GM21423 (cell line): Measurements from ENCODE around the gene LARP4.
"Not testable (repeated sequence)": the region's sequence is repeated elsewhere in the genome, so short reads cannot be mapped to it uniquely, and the experiment has no call there.

Experiments used
- ATAC-seq: cut with Tn5 transposase; IDR thresholded peaks from one replicate; pipeline ENCODE4 v1.9.1; 2021; ENCODE audit warnings: mild to moderate bottlenecking, moderate library complexity; ENCODE audit not compliant: unreplicated experiment

The LARP4 gene

GRCh38 chr12:50400104-50400637 is 514 bp upstream of the LARP4 start:
- no peak for ATAC-seq

- no peak for ATAC-seq
Measured at GRCh38 chr12:50401500-50402081, 906 bp downstream of the LARP4 start.

GRCh38 chr12:50402264-50403000 is 1.7 kb downstream of the LARP4 start:
- no peak for ATAC-seq

- ATAC-seq: no peak
Measured at GRCh38 chr12:50403001-50403440, 2.3 kb downstream of the LARP4 start.

- no peak for ATAC-seq
Measured at GRCh38 chr12:50404307-50404706, 3.6 kb downstream of the LARP4 start.

GRCh38 chr12:50411051-50411660 is 10.5 kb downstream of the LARP4 start:
- ATAC-seq: no peak

- no peak for ATAC-seq
Measured at GRCh38 chr12:50415899-50416479, 15.3 kb downstream of the LARP4 start.

- no peak for ATAC-seq
Measured at GRCh38 chr12:50419112-50419909, 18.6 kb downstream of the LARP4 start.

GRCh38 chr12:50422855-50423254 is 22.2 kb downstream of the LARP4 start:
- ATAC-seq: not testable (repeated sequence)

GRCh38 chr12:50423342-50423741 is 22.7 kb downstream of the LARP4 start:
- ATAC-seq: not testable (repeated sequence)

GRCh38 chr12:50425589-50426258 is 25.0 kb downstream of the LARP4 start:
- no peak for ATAC-seq

- not testable (repeated sequence) for ATAC-seq
Measured at GRCh38 chr12:50431656-50432055, 31.0 kb downstream of the LARP4 start.

GRCh38 chr12:50440288-50440687 is 39.6 kb downstream of the LARP4 start:
- ATAC-seq: no peak

- ATAC-seq: no peak
Measured at GRCh38 chr12:50441763-50442162, 41.1 kb downstream of the LARP4 start.

GRCh38 chr12:50442178-50442908 is 41.7 kb downstream of the LARP4 start:
- ATAC-seq: no peak

GRCh38 chr12:50449671-50450070 is 49.0 kb downstream of the LARP4 start:
- not testable (repeated sequence) for ATAC-seq

GRCh38 chr12:50452795-50453194 is 52.1 kb downstream of the LARP4 start:
- ATAC-seq: no peak

- no peak for ATAC-seq
Measured at GRCh38 chr12:50453872-50454271, 53.2 kb downstream of the LARP4 start.

- no peak for ATAC-seq
Measured at GRCh38 chr12:50458606-50459005, 57.9 kb downstream of the LARP4 start.
